Measurements from ENCODE around the gene PPP1R12B.

Gene PPP1R12B

GRCh38 chr1:202593845-202594244 lies 245.3 kb downstream of the PPP1R12B start:
- H3K36me3 ChIP-seq, result peaks cover 4 to 41% (median 34%) of the 10 kb centered on the region in 3 donors
- H3K4me3 ChIP-seq, result no peak overlapping the region
- no peak for DNase-seq
- no peaks in the 10 kb centered on the region for H3K9me3 ChIP-seq
- no peak for TF ChIP-seq CTCF (IDR thresholded peaks at IDR 0.05)
- intact Hi-C loops (cut with DNase I; ENCODE audit: low total_unique reads), result no loop called here
- no peaks in the 10 kb centered on the region for H3K27me3 ChIP-seq
- H3K4me1 ChIP-seq, result peaks cover 9 to 53% (median 37%) of the 10 kb centered on the region in 4 donors
- H3K27ac ChIP-seq, result peak overlapping the region; percentile 77 to 82

GRCh38 chr1:202596638-202597037 lies 248.1 kb downstream of the PPP1R12B start:
- no peak for DNase-seq
- Histone ChIP-seq H3K4me3 (no peak overlapping the region), H3K27me3 (no peaks in the 10 kb centered on the region), H3K36me3 (peaks cover 4 to 53% (median 47%) of the 10 kb centered on the region in 3 donors), H3K4me1 (peaks cover 0 to 35% (median 19%) of the 10 kb centered on the region in 4 donors), H3K9me3 (no peaks in the 10 kb centered on the region), H3K27ac (no peak overlapping the region)
- intact Hi-C loops (cut with DNase I; ENCODE audit: low total_unique reads), result no loop called here
- TF ChIP-seq CTCF (IDR thresholded peaks at IDR 0.05), result no peak

GRCh38 chr1:202597090-202597761 lies 248.7 kb downstream of the PPP1R12B start:
- H3K4me3 ChIP-seq, result no peak overlapping the region
- H3K9me3 ChIP-seq, result no peaks in the 10 kb centered on the region
- peaks cover 10 to 54% (median 53%) of the 10 kb centered on the region in 3 donors for H3K36me3 ChIP-seq
- peak overlapping the region in 1 of 2 donors; percentile 62 for H3K27ac ChIP-seq
- no peaks in the 10 kb centered on the region for H3K27me3 ChIP-seq
- TF ChIP-seq CTCF (IDR thresholded peaks at IDR 0.05), result no peak
- peaks cover 0 to 29% (median 14%) of the 10 kb centered on the region in 4 donors for H3K4me1 ChIP-seq
- intact Hi-C loops (cut with DNase I; ENCODE audit: low total_unique reads), result no loop called here
- no peak for DNase-seq

- no peak overlapping the region for H3K4me3 ChIP-seq
- DNase-seq, result peak; percentile 60 to 78
- H3K36me3 ChIP-seq, result peaks cover 17 to 75% (median 63%) of the 10 kb centered on the region in 3 donors
- no peaks in the 10 kb centered on the region for H3K27me3 ChIP-seq
- peak overlapping the region; percentile 51 to 62 for H3K27ac ChIP-seq
- peaks cover 0 to 9% (median 4%) of the 10 kb centered on the region in 4 donors for H3K4me1 ChIP-seq
- no peaks in the 10 kb centered on the region for H3K9me3 ChIP-seq
- TF ChIP-seq CTCF (IDR thresholded peaks at IDR 0.05), result peak; percentile 76 to 84
- intact Hi-C loops (cut with DNase I; ENCODE audit: low total_unique reads), result loop anchor here (10.0 kb wide), 1 partner anchor 105 kb away; no protein-coding TSS in a partner anchor
Observed at GRCh38 chr1:202599669-202600431, 251.4 kb downstream of the PPP1R12B start.

GRCh38 chr1:202600432-202601041 lies 252.0 kb downstream of the PPP1R12B start:
- H3K4me1 ChIP-seq, result peaks cover 0 to 9% (median 4%) of the 10 kb centered on the region in 4 donors
- no peaks in the 10 kb centered on the region for H3K9me3 ChIP-seq
- intact Hi-C loops (cut with DNase I; ENCODE audit: low total_unique reads), result loop anchor here (10.0 kb wide), 1 partner anchor 106 kb away; no protein-coding TSS in a partner anchor
- no peaks in the 10 kb centered on the region for H3K27me3 ChIP-seq
- no peak overlapping the region for H3K4me3 ChIP-seq
- peak in 1 of 2 experiments; percentile 1 for TF ChIP-seq CTCF (IDR thresholded peaks at IDR 0.05)
- no peak for DNase-seq
- H3K36me3 ChIP-seq, result peaks cover 18 to 81% (median 60%) of the 10 kb centered on the region in 3 donors
- H3K27ac ChIP-seq, result peak overlapping the region; percentile 51 to 62

Data from tibial artery (tissue), 4 donors.